Nephron progenitor cell (in vitro differentiated cells): Measurements from ENCODE around the gene ARHGAP26.

ENCODE experiments used
- DNase-seq: peaks from one replicate; pipeline ENCODE4 v3.0.0; 2021
- H3K27ac Mint-ChIP-seq: 2 replicates; pipeline ENCODE4 v1.8.0; 2021; ENCODE audit warnings: mild to moderate bottlenecking, moderate library complexity, mixed read lengths
- H3K27me3 Mint-ChIP-seq: 2 replicates; pipeline ENCODE4 v1.8.0; 2021; ENCODE audit warnings: mild to moderate bottlenecking, low read depth, mixed read lengths; ENCODE audit not compliant: poor library complexity
- H3K36me3 Mint-ChIP-seq: 2 replicates; pipeline ENCODE4 v1.8.0; 2021; ENCODE audit warnings: low read depth, mixed read lengths
- H3K4me1 Mint-ChIP-seq: 2 replicates; pipeline ENCODE4 v1.8.0; 2021; ENCODE audit warnings: mixed read lengths
- H3K4me3 Mint-ChIP-seq: 2 replicates; pipeline ENCODE4 v1.8.0; 2021; ENCODE audit warnings: mild to moderate bottlenecking, moderate library complexity, mixed read lengths
- H3K9me3 Mint-ChIP-seq: 2 replicates; pipeline ENCODE4 v1.8.0; 2021; ENCODE audit warnings: mild to moderate bottlenecking, moderate library complexity, mixed read lengths
- TF ChIP-seq, protein P1 (sequence below): fragments of 200-600 bp; sonication (generic); IDR thresholded peaks from 2 replicates; pipeline ENCODE4 v1.5.0; 2021; ENCODE audit warnings: antibody characterized with exemption

ARHGAP26 gene

DNA sequence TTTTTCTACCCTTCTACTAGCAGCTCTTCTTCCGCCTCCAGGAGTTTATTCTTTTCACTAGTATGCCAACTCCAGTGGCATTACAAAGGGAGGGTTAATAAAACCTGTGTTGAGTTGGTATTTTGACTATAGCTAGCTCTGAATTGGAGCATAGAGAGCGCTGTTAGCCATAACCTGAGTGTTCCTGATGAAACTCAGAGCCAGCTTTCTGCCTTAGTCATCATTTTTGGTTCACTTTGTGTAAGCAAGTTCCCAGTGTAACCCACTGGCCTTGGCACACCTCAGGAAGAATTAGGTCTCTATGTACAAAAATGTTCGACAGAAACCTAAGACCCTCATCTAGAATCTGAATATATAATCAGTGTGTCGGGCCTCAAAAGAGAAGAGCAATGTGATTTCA lies 394.4 kb downstream of the ARHGAP26 start:
- no peak overlapping the region for H3K27ac Mint-ChIP-seq
- TF ChIP-seq, protein P1, sequence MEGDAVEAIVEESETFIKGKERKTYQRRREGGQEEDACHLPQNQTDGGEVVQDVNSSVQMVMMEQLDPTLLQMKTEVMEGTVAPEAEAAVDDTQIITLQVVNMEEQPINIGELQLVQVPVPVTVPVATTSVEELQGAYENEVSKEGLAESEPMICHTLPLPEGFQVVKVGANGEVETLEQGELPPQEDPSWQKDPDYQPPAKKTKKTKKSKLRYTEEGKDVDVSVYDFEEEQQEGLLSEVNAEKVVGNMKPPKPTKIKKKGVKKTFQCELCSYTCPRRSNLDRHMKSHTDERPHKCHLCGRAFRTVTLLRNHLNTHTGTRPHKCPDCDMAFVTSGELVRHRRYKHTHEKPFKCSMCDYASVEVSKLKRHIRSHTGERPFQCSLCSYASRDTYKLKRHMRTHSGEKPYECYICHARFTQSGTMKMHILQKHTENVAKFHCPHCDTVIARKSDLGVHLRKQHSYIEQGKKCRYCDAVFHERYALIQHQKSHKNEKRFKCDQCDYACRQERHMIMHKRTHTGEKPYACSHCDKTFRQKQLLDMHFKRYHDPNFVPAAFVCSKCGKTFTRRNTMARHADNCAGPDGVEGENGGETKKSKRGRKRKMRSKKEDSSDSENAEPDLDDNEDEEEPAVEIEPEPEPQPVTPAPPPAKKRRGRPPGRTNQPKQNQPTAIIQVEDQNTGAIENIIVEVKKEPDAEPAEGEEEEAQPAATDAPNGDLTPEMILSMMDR, result no peak
- H3K4me1 Mint-ChIP-seq, result no peaks in the 10 kb centered on the region
- no peaks in the 10 kb centered on the region for H3K9me3 Mint-ChIP-seq
- DNase-seq, result no peak
- no peak overlapping the region for H3K4me3 Mint-ChIP-seq
- peaks cover 3% of the 10 kb centered on the region for H3K36me3 Mint-ChIP-seq
- no peaks in the 10 kb centered on the region for H3K27me3 Mint-ChIP-seq

DNA sequence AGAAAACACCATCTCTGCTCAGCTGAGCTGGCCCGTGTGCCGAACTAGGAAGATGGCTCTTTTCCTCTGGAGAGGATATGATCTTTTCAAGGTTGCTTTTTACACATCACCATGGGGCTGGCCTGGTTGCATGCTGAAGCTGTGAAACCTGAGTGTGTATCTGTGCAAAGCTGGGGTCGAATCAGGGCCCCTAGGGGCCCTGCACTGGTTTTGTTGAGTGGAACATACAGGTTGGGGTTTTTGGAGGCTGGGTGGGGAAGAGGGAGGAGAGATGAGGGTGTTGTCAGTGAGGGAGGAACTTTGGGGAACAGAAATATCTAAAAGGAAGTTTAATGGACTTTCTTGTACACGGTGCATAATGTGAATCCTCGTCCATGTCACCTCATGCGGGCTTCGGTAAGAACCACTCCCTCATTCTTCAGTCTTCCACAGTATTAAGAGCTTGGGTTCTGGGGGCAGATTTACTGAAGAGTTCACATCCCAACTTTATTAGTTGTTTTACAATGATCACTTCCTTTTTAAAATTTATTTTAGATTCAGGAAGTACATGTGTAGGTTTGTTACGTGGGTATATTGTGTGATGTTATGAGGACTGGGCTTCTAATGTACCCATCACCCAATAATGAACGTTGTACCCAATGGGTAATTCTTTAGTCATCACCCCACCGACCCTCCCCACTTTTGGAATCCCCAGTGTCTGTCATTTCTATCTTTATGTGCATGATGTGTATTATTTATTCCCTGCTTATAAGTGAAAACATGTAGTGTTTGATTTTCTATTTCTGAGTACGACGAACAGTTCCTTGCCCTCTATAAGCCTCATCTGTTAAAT lies 395.1 kb downstream of the ARHGAP26 start:
- Mint-ChIP-seq H3K9me3 (no peaks in the 10 kb centered on the region), H3K36me3 (peaks cover 3% of the 10 kb centered on the region), H3K27ac (no peak overlapping the region), H3K4me1 (no peaks in the 10 kb centered on the region), H3K4me3 (no peak overlapping the region), H3K27me3 (no peaks in the 10 kb centered on the region)
- TF ChIP-seq, protein P1, result no peak
- no peak for DNase-seq

DNA sequence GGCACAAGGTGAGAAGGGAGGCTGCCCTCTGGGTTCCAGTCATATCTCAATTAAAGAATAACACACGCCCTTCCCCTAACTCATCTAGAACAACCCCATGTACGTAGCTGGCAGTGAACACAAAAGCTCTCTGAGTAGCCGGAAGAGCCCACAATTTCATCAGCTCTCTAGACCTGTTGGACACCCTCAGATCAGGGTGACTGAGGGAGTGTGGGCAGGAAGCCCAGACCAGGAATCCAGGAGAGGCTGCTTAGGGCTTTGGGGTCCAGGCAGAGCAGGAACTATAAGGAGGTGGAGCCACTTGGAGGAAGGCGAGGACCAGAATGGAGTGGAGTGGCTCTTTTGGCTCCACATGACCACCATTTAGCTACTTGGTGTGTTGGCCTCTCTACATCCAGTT lies 395.9 kb downstream of the ARHGAP26 start:
- Mint-ChIP-seq H3K4me1 (no peaks in the 10 kb centered on the region), H3K27ac (no peak overlapping the region), H3K36me3 (peaks cover 3% of the 10 kb centered on the region), H3K9me3 (no peaks in the 10 kb centered on the region), H3K27me3 (peaks cover 3% of the 10 kb centered on the region), H3K4me3 (no peak overlapping the region)
- TF ChIP-seq, protein P1, result no peak
- no peak for DNase-seq

DNA sequence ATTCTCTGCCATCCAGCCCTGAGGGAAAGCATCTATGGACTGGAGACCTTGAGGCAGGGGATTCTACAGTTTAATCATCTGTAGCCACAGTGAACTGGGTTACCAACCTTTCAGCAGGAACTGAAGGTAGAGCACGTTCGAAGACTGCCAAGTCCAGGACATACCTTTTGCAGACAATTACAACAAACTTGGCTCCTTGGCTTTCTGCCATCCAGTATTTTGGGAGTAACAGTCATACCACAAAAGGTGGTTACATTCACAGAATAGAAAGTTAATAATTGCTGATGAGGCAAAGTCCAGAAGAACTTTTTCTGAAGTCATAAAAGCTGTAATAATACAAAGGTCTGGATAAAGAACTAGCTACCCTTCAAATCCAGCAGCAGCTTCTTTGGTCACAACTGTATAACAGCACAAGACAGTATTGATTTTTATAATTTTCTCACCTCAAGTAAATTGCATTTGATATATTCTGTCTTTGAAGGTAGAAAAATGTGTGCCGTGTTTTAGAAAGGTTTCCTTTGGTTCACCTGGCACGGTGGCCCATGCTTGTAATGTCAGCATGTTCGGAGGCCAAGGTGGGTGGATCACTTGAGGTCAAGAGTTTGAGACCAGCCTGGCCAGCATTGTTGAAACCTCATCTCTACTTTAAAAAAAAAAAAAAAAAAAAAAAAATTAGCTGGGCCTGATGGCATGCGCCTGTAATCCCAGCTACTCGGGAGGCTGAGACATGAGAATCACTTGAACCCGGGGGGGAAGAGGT lies 396.7 kb downstream of the ARHGAP26 start:
- H3K27me3 Mint-ChIP-seq, result peaks cover 3% of the 10 kb centered on the region
- H3K36me3 Mint-ChIP-seq, result peaks cover 3% of the 10 kb centered on the region
- peak overlapping the region; percentile 64 for H3K27ac Mint-ChIP-seq
- no peaks in the 10 kb centered on the region for H3K4me1 Mint-ChIP-seq
- no peak overlapping the region for H3K4me3 Mint-ChIP-seq
- TF ChIP-seq, protein P1, result no peak
- H3K9me3 Mint-ChIP-seq, result no peaks in the 10 kb centered on the region
- no peak for DNase-seq

DNA sequence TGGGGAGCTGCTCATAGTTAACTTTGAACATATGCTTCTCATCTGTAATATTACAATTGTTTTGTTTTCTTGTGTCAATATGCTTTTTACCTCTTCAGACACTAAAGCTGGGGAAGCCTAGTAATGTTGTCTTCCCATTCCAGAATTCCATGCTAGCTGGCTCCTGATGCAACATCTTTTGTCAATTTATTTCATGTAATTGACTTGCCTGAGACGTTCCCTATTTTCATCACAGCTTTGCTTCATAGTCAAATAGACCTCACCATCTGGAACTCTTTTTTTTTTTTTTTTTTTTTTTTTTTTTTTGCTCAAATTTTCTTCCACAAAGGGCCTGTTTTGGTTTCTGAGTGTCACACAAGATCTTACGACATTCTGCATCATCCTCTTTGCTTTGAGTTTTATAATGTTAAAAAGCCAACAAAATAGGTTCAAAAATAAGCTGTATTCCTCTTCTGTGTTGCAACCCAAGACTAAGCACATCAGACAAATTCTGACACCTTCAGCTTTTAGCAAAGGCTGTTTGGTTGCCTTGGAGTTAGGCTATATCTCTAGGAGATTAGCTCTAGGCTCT lies 398.1 kb downstream of the ARHGAP26 start:
- H3K9me3 Mint-ChIP-seq, result no peaks in the 10 kb centered on the region
- no peak for DNase-seq
- TF ChIP-seq, protein P1, result no peak
- no peak overlapping the region for H3K4me3 Mint-ChIP-seq
- H3K27me3 Mint-ChIP-seq, result peaks cover 3% of the 10 kb centered on the region
- no peak overlapping the region for H3K27ac Mint-ChIP-seq
- no peaks in the 10 kb centered on the region for H3K4me1 Mint-ChIP-seq
- peaks cover 3% of the 10 kb centered on the region for H3K36me3 Mint-ChIP-seq
